ENCODE data around the gene CKMT2.
A peak's percentile ranks its signal among the peaks of the same experiment; 100 is the strongest.

The CKMT2 gene

GRCh38 chr5:81297531-81297930 lies 64.4 kb downstream of the CKMT2 start:
- Histone ChIP-seq H3K4me3 (no peak overlapping the region), H3K27ac (peak overlapping the region in 1 of 21 experiments; percentile 24)

GRCh38 chr5:81300921-81301270 lies 67.8 kb downstream of the CKMT2 start:
- peak overlapping the region; percentile 70 to 97 (median 87) for H3K4me3 ChIP-seq
- H3K27ac ChIP-seq: peak overlapping the region in 20 of 21 experiments; percentile 82 to 98 (median 94)

- Histone ChIP-seq H3K27ac (peak within 1 kb of the TSS; percentile 66 to 98 (median 94)), H3K4me3 (peak within 1 kb of the TSS; percentile 70 to 97 (median 87))
These were observed 68.3 kb downstream of the CKMT2 start, which contains the start of gene ZCCHC9 for GRCh38 chr5:81301271-81302015. Gene ZCCHC9 (plus strand): TSS chr5:81301587. CDS start chr5:81304758, 3,171 bp downstream.

- H3K4me3 ChIP-seq: peak overlapping the region in 3 of 7 experiments; percentile 70 to 97 (median 79)
- H3K27ac ChIP-seq: peak overlapping the region in 4 of 21 experiments; percentile 91 to 96 (median 92)
These were observed 69.5 kb downstream of the CKMT2 start for GRCh38 chr5:81302596-81302995.

- Histone ChIP-seq H3K27ac (no peak overlapping the region), H3K4me3 (no peak overlapping the region)
These were observed 70.4 kb downstream of the CKMT2 start for GRCh38 chr5:81303563-81303962.

GRCh38 chr5:81305785-81306184 lies 72.7 kb downstream of the CKMT2 start:
- no peak overlapping the region for H3K27ac ChIP-seq
- no peak overlapping the region for H3K4me3 ChIP-seq

- no peak overlapping the region for H3K27ac ChIP-seq
- H3K4me3 ChIP-seq: no peak overlapping the region
These were observed 75.7 kb downstream of the CKMT2 start for GRCh38 chr5:81308836-81309235.

GRCh38 chr5:81310402-81311063 lies 77.4 kb downstream of the CKMT2 start:
- Histone ChIP-seq H3K4me3 (no peak overlapping the region), H3K27ac (no peak overlapping the region)

GRCh38 chr5:81313278-81313677 lies 80.2 kb downstream of the CKMT2 start:
- no peak overlapping the region for H3K27ac ChIP-seq
- H3K4me3 ChIP-seq: no peak overlapping the region

GRCh38 chr5:81313686-81314085 lies 80.6 kb downstream of the CKMT2 start:
- Histone ChIP-seq H3K27ac (no peak overlapping the region), H3K4me3 (no peak overlapping the region)

- H3K27ac ChIP-seq: no peak overlapping the region
- H3K4me3 ChIP-seq: no peak overlapping the region
These were observed 81.5 kb downstream of the CKMT2 start for GRCh38 chr5:81314581-81314980.

- Histone ChIP-seq H3K4me3 (no peak overlapping the region), H3K27ac (no peak overlapping the region)
These were observed 82.2 kb downstream of the CKMT2 start for GRCh38 chr5:81315336-81315735.

- Histone ChIP-seq H3K27ac (no peak overlapping the region), H3K4me3 (no peak overlapping the region)
These were observed 82.7 kb downstream of the CKMT2 start for GRCh38 chr5:81315830-81316229.
